Parathyroid adenoma (tissue), 2 donors: ENCODE data around the gene FEZF2.

Source experiments
- H2AFZ ChIP-seq: fragments of 300-600 bp; sonication (generic); one replicate; pipeline ENCODE4 v1.7.0; 2017; ENCODE audit warnings: antibody characterized with exemption, mild to moderate bottlenecking
- H3K27ac ChIP-seq: fragments of 300-600 bp; sonication (generic); one replicate; pipeline ENCODE4 v1.7.0; 2017
- H3K27me3 ChIP-seq: fragments of 300-600 bp; sonication (generic); one replicate; pipeline ENCODE4 v1.7.0; 2017; ENCODE audit warnings: low read length; ENCODE audit not compliant: control insufficient read depth, insufficient read depth
- H3K36me3 ChIP-seq: fragments of 300-600 bp; sonication (generic); one replicate; pipeline ENCODE4 v1.7.0; 2017; ENCODE audit warnings: low read length; ENCODE audit not compliant: control insufficient read depth, insufficient read depth
- H3K4me1 ChIP-seq: fragments of 300-600 bp; sonication (generic); one replicate; pipeline ENCODE4 v1.7.0; 2017; ENCODE audit warnings: control low read depth
- H3K4me2 ChIP-seq: fragments of 300-600 bp; sonication (generic); one replicate; pipeline ENCODE4 v1.7.0; 2017; ENCODE audit warnings: low read length
- H3K4me3 ChIP-seq: fragments of 300-600 bp; sonication (generic); one replicate; pipeline ENCODE4 v1.7.0; 2017; ENCODE audit warnings: low read depth, low read length
- H3K79me2 ChIP-seq: fragments of 300-600 bp; sonication (generic); one replicate; pipeline ENCODE4 v1.7.0; 2017; ENCODE audit warnings: control low read depth
- H3K9ac ChIP-seq: fragments of 300-600 bp; sonication (generic); one replicate; pipeline ENCODE4 v1.7.0; 2017; ENCODE audit warnings: mild to moderate bottlenecking
- H3K9me3 ChIP-seq: fragments of 300-600 bp; sonication (generic); one replicate; pipeline ENCODE4 v1.7.0; 2017; ENCODE audit warnings: low read length; ENCODE audit not compliant: control insufficient read depth
- TF ChIP-seq, protein P1 (sequence below): fragments of 300-600 bp; sonication (generic); IDR thresholded peaks from one replicate; pipeline ENCODE4 v1.7.0; 2017; ENCODE audit warnings: antibody characterized with exemption, mild to moderate bottlenecking
- donor health status: primary hyperparathyroidism.

FEZF2 gene

DNA sequence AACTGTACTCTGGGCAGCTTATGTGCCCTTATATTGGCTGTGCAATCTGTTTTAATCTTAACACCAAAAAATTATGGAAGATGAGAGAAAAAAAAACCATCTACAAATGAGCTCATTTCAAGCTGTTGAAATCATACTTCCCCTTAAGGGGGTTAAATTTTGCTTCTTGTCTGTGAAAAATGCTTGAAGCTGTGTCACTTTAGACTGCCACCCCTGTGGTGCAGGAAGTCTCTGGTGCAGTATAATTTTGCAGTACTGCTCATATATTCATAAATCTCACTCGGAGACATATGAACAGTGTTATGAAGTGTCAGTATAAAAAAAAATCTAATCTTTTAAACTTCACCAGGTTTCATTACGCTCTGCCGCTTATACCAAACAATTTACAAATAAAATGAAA lies 30.4 kb upstream of the FEZF2 start:
- TF ChIP-seq, protein P1, sequence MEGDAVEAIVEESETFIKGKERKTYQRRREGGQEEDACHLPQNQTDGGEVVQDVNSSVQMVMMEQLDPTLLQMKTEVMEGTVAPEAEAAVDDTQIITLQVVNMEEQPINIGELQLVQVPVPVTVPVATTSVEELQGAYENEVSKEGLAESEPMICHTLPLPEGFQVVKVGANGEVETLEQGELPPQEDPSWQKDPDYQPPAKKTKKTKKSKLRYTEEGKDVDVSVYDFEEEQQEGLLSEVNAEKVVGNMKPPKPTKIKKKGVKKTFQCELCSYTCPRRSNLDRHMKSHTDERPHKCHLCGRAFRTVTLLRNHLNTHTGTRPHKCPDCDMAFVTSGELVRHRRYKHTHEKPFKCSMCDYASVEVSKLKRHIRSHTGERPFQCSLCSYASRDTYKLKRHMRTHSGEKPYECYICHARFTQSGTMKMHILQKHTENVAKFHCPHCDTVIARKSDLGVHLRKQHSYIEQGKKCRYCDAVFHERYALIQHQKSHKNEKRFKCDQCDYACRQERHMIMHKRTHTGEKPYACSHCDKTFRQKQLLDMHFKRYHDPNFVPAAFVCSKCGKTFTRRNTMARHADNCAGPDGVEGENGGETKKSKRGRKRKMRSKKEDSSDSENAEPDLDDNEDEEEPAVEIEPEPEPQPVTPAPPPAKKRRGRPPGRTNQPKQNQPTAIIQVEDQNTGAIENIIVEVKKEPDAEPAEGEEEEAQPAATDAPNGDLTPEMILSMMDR: no peak
- no peaks in the 10 kb centered on the region for H3K9me3 ChIP-seq
- H3K4me2 ChIP-seq: no peak overlapping the region

GRCh38 chr3:62392626-62393292 lies 19.4 kb upstream of the FEZF2 start:
- H2AFZ ChIP-seq: no peak overlapping the region
- no peaks in the 10 kb centered on the region for H3K9me3 ChIP-seq
- H3K27ac ChIP-seq: peak overlapping the region; percentile 12
- no peak overlapping the region for H3K4me3 ChIP-seq
- TF ChIP-seq, protein P1: no peak
- no peaks in the 10 kb centered on the region for H3K36me3 ChIP-seq
- H3K27me3 ChIP-seq: no peaks in the 10 kb centered on the region
- H3K4me1 ChIP-seq: no peaks in the 10 kb centered on the region
- no peak overlapping the region for H3K9ac ChIP-seq
- peak overlapping the region; percentile 48 for H3K4me2 ChIP-seq
- no peaks in the 10 kb centered on the region for H3K79me2 ChIP-seq

More for the DNA sequence above, 30.4 kb upstream of the FEZF2 start:
- Histone ChIP-seq H3K4me3 (no peak overlapping the region), H3K27me3 (no peaks in the 10 kb centered on the region), H3K79me2 (no peaks in the 10 kb centered on the region), H3K9ac (no peak overlapping the region), H3K4me1 (no peaks in the 10 kb centered on the region), H3K36me3 (no peaks in the 10 kb centered on the region), H3K27ac (no peak overlapping the region), H2AFZ (no peak overlapping the region)

GRCh38 chr3:62387251-62387650 lies 13.9 kb upstream of the FEZF2 start:
- Histone ChIP-seq H3K36me3 (no peaks in the 10 kb centered on the region), H3K9me3 (no peaks in the 10 kb centered on the region)

GRCh38 chr3:62379321-62379798 lies 6.0 kb upstream of the FEZF2 start:
- H3K4me1 ChIP-seq: no peaks in the 10 kb centered on the region
- H3K27ac ChIP-seq: no peak overlapping the region
- H3K9ac ChIP-seq: no peak overlapping the region
- H3K4me2 ChIP-seq: no peak overlapping the region
- H2AFZ ChIP-seq: no peak overlapping the region
- H3K9me3 ChIP-seq: no peaks in the 10 kb centered on the region
- H3K79me2 ChIP-seq: no peaks in the 10 kb centered on the region
- TF ChIP-seq, protein P1: no peak
- no peaks in the 10 kb centered on the region for H3K36me3 ChIP-seq
- H3K4me3 ChIP-seq: no peak overlapping the region
- peaks cover 24% of the 10 kb centered on the region for H3K27me3 ChIP-seq

More at GRCh38 chr3:62387251-62387650, 13.9 kb upstream of the FEZF2 start:
- Histone ChIP-seq H2AFZ (no peak overlapping the region), H3K79me2 (no peaks in the 10 kb centered on the region), H3K4me1 (no peaks in the 10 kb centered on the region), H3K27ac (no peak overlapping the region), H3K27me3 (no peaks in the 10 kb centered on the region), H3K4me3 (no peak overlapping the region), H3K4me2 (no peak overlapping the region), H3K9ac (no peak overlapping the region)
- TF ChIP-seq, protein P1: no peak

- no peak overlapping the region for H3K27ac ChIP-seq
- H3K9ac ChIP-seq: no peak overlapping the region
- no peaks in the 10 kb centered on the region for H3K9me3 ChIP-seq
- H3K27me3 ChIP-seq: peaks cover 26% of the 10 kb centered on the region
- no peak overlapping the region for H2AFZ ChIP-seq
- no peaks in the 10 kb centered on the region for H3K36me3 ChIP-seq
- no peaks in the 10 kb centered on the region for H3K79me2 ChIP-seq
- no peak overlapping the region for H3K4me3 ChIP-seq
- TF ChIP-seq, protein P1: no peak
- no peak overlapping the region for H3K4me2 ChIP-seq
- no peaks in the 10 kb centered on the region for H3K4me1 ChIP-seq
Measured at GRCh38 chr3:62378921-62379320, 5.6 kb upstream of the FEZF2 start.
